GM19463 (cell line): ENCODE results near the gene S100A5.

ENCODE experiments used
- ATAC-seq: cut with Tn5 transposase; IDR thresholded peaks from one replicate; pipeline ENCODE4 v1.9.1; 2021; ENCODE audit warnings: mild to moderate bottlenecking, moderate library complexity; ENCODE audit not compliant: unreplicated experiment

Gene S100A5

DNA sequence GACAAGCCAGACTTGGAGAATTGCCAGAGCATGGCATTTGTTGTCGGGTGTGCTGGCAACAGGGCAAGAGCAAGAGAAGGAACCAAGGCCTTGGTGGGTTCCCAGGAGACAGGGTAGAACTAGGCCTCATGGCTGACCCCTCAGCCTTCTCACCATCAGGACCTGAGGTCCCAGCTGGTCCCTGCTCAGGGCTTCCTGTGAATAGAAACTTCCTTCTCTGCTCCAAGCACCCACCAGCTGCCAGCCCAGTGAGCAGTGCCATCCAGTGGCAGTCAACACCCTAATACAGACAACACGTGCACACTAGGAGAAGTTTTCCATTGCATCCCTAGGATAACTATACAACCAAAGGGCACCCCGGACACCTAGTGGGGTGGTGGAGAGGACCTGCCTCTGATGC is 27.7 kb downstream of the S100A5 start:
- no peak for ATAC-seq

DNA sequence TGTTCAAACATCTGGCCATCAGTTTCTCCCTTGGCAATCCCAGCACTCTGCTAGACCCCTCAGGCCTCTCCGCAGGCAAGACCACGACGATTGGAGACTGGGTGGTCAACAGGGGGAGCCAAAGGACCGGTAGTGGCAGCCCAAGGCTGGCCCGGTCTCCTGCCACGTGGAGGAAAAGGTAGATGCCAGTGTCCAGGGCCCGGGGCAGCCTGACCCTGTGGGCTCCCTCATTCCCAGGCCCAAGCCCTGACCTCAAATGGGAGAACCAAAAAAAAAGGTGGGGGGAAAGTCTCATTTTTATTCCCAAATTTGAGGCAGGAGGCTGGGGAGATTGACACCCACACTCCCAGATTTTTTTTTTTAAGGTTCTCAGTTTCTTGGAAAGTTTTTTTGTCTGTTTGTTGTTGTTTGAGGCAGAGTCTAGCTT is 29.7 kb downstream of the S100A5 start:
- peak; percentile 66 for ATAC-seq

DNA sequence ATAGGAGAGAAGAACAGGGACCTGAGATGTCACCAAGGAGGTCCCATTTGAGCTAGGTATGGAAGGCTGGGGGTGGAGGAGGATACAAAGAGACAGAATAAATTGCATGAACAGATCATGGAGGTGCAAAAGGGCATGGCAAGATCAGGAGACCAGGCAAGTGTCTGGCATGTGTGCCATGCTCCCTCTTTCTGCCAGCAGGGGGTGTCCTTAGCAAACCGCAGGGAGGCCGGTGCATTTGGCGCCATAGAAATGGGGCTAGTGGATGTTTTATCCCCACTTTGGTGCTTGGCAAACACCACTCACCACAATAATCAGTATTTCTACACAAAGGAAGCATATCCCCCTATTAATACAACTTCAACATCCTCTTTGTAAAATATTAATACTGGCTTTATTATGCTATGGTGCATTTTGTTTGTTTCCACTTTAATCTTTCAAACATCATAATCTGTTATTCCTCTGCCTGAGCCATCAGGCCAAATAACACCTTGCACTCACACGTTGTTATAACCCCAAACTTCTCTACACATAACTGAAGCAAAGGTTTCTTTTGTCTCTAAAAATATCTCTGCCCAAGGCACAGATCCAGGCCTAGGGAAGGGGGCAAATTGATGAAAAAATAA is 30.9 kb downstream of the S100A5 start:
- no peak for ATAC-seq

DNA sequence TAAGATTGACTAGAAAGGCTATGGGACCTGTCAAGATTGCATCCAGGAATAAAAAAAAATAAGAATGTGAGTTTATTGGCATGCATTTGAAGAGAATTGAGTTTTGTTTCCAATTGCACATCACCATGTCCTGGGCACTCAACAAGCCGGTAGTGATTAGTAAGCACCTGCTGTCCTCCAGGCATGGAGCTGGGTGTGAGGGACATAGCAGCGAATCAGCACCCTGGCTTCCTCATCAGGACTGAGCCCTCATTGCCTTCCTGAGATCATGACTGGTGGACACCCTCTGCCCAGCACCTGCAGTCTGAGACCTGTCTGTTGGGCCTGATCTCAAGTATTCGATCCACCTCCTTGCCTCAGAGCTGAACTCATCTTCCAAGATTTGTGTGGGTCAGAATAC is 31.7 kb downstream of the S100A5 start:
- no peak for ATAC-seq

DNA sequence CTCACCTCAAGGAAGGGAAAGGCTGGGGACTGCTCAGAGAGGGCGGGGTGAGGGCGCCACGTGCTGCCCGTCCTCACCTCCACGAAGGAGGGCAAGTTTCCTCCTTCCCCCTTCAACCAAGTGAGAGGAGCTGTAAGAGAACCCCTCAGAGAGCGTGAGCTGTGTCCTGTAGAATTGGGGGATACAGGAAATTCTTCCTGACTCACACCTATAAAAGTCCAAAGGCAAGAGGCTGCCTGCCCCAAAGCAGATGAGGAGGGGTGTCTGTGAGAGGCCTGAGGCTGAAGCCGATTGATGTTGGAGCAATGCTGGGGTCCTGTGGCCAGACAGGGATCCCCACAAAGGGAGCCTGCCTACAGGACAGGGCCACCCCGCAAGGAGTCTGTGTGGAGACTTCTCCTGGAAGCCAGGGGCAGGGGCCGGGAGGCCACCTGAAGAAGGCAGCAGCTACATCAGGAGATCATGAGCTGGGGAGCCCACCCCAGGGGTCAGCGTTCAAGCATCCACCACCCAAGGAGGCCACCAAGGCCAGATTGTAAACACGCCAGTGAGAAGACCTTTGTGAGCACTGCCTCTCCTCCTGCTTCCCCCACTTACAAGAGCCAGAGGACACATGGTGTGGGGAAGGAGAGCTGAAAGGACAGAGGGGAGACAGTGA is 32.7 kb downstream of the S100A5 start:
- no peak for ATAC-seq

DNA sequence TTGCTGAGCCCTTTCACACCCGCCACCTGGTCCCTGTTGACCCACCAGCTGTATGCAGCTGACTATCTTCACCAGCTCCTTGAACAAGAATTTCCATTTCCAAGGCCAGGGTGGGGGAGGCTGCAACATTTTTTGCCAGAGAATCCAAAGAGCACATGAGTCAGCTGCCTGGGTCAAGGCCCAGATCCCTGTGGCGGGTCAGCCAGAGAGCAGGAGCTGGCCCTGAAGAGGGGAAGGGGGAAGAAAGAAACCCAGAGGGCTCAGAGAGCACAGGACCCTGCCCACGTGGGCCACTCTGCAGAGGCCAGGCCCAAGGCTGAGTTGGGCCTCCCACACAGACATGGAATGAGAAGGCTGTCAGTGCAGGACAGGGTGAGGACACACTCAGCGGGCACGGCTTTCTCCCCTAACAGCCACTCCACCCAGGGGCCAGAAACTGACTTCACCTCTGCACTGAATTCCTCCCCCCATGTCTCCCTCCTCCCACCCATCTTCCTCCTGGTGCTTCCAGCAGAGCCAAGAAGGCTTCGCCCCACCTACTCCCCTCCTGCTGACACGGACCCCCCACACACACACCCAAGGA is 33.8 kb downstream of the S100A5 start:
- ATAC-seq, result no peak

DNA sequence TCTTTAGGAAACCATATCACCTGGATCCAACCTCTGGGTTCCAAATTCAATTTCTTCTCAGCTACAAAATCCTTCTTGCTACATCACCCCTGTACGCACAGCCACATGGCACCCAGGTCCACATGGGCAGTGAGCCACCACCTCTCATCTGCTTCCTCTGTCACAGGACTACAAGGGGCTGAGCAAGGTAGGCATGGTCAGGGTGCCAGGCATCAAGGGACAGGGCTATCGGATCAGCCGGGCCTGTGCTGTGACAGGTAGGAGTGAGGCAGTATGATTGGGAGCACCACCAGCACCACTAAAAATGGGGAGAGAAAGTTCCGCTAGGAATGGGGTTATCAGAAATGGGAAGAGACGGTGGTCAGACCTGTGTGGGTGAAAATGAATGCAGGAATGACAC is 34.3 kb downstream of the S100A5 start:
- ATAC-seq, result no peak

DNA sequence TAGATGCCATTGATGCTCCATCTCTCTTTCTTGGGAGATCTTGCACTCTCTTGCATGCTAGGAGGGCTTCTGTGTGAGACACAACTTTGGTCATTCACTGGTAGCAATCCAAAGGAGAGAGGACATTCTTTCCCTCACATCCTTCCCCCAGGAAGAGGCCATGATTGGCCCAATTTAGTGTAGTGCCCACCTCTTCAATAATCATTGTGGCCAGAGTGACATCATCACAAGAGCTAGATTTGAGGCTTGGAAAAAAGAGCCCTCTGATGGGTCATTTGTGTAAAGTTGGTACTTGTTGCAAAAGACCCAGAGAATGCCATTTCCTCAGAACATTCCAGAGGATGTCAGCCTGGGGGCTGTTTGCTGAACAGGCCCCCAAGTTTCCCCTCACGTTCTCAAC is 35.2 kb downstream of the S100A5 start:
- no peak for ATAC-seq

DNA sequence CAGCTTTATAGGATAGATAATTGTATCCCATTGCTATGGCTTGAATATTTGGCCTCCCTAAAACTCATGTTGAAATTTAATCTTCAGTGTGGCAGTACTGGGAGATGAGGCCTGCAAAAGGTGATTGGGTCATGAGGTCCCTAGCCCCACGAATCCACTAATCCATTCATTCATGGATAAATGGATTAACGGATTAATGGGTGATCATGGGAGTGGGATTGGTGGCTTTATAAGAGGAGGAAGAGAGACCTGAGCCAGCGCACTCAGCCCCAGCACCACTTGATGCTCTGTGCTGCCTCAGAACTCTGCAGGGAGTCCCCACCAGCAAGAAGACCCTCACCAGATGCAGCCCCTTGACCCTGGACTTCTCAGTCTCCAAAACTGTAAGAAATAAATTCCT is 37.0 kb downstream of the S100A5 start:
- ATAC-seq, result no peak

DNA sequence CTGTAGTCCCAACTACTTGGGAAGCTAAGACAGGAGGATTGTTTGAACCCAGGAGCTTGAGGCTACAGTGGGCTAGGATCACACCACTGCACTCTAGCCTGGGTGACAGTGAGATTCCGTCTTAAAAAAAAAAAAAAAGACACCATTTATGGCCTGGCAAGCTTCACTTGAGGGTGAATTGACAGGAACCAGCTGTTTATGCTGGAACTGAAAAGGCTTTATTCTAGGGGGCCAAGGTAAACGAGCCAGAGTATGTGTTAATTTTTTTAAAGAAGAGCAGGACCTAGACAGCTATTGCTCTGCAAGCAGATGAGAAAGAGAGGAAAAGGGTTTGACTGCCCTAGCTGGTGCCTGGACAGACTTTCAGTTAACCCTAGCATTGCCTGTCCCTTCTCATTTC is 42.0 kb downstream of the S100A5 start:
- no peak for ATAC-seq

DNA sequence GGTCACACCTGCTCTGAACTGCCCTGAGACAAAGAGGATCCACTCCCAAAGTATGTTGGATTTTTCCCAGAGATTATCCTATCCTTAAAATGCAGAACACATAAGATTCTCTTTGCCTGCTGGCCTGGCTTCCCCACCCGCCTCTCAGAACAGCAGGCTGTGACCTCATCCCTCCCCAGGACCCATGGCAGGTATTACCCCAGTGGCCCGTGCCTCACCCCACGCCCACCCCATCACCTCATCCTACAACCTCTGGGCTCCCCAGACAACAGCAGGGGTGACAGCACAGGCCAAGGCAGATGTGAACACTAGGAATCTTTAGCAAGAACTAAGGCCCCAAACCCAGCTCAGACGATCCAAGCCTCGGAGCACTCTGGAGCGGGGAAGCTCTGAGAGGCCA is 45.2 kb downstream of the S100A5 start:
- ATAC-seq, result no peak

DNA sequence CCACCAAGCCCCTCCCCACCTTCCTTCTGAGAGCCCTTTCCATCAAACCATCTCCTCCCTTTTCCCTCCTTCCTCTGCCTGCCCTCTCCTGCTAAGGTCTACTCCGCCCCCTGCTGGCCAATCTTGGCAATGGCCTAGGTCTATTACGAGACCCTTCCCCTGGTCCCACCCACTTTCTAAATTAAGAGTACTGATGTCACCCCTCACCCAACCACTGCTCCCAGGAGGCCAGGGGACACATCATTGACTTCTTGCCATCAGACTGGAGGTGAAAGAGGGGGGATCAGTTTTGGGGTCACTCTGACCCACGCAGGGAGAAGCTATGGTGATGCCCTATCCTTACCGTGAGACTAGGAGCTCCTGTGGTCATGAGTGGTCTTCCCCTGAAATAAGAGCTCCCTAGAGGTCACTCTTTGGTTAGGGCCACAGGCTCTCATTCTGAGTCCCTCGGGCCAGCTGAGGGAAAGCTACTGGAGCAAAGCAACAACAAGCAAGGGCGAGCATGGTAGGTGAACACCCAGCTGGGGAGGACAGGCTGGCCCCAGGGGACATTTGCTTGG is 45.7 kb downstream of the S100A5 start:
- no peak for ATAC-seq

DNA sequence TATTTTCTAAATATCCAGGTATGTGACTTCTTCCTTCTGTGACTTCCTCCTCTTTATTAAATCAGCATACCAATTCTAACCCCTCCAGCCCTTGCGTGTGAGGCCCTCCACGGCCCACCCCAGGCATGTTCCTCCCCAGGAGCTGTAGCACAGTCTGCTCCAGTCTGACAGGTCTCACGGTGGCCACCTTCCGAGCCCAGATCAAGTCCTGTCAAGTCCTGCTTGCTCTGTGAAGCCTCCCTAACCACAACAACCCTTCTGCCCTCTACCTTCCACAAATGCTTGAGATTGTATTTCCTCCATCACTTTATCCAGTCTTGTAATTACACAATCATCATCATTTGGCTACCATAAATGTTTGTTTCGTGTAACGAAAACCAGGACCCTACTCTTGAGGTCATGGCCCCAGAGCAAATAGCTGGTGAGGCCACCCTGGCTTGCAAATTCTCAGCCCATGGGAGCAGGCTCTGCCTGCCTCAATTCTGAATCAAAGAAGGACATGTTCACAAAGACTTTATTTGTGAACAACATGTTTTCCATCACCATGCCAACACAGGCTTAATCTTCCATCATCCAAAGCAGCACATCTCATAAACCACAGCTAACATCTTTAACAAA is 47.3 kb downstream of the S100A5 start:
- ATAC-seq, result no peak

DNA sequence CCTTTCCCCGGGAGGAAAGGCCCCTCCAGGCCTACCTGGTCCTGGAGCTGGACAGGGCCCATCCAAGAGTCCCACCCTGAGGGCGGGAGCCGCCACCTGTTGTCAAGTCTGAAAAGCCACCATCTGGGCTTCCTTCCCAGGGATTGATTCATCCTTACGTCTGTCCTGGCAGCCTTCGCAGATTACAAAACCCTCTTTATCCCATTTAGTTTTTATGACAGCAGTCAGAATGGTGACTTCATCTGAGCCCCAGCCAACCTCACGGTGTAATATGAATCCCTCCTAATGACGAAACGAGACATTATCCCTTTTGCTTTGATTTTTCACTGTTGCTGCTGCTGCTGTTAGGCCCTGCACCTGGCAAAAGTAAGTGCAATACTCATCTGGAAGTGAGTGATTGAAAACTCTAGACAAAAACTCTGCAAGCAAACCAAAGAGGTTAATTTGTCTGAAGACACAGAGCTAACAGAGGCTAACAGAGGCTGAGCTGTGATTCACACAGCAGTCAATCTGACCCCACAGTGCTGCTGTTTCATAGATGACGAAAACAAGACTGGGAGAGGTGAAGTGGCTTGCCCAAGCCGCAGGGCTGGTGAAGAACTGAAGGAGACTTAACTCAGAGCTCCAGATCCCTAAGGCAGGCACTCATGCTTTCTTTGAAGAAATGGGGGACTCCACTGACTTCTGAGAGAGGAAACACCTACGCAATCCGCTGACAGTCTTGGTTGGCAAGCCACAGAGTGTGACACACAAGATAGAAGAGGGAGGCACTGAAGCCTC is 50.3 kb downstream of the S100A5 start:
- ATAC-seq, result no peak

DNA sequence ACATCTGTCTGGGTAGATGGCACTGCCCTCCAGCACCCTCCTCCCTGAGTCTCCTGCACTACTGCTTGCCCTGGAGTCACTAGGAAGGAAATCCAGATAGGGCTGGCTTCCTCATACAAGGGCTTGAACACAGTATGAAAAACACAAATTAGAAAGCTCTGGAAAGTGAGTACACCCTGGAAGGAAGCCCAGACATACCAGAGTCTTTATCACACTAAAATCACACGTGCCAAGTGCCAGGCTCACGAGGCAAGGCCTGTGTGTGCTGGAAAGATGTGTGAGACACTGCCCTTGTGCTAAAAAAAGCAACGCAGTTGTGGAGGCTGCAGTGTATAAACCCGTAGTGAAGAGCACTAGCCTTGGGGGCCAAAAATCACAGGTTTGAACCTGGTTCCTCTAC is 52.0 kb downstream of the S100A5 start:
- no peak for ATAC-seq

DNA sequence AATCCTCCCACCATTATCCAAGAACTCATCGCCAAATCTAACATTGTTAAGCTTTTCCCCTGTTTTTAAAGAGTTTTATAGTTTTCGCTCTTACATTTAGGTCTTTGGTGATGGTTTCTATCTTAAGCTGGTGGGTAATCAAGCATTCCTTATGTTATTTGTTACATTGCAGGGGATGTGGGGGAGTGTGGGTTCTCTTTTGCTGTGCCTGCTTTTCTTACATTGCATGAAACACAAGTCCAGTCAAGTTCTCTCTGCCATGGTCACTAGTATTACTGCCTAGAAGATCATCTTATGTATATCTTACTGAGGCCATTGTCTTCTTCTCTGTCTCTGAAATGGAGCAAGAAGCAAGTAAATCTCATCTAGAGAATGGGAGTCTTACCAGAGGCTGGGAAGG is 53.0 kb downstream of the S100A5 start:
- no peak for ATAC-seq
